Type B pancreatic cell (in vitro differentiated cells): Measurements from ENCODE around the gene PGAM4. TPM values are rescaled to one million over a fixed set of nuclear protein-coding genes. Genes with fewer than 3 reads are reported as not detected.
A peak's percentile ranks its signal among the peaks of the same experiment; 100 is the strongest.
"Not testable (repeated sequence)": the region's sequence is repeated elsewhere in the genome, so short reads cannot be mapped to it uniquely, and the experiment has no call there.

ENCODE experiments used
- DNase-seq: peaks from one replicate; pipeline ENCODE4 v3.0.0; 2021; ENCODE audit warnings: mixed read lengths; ENCODE audit not compliant: unreplicated experiment; ENCODE audit errors: extremely low spot score
- H3K27ac Mint-ChIP-seq: 2 replicates; pipeline ENCODE4 v1.8.0; 2021; ENCODE audit warnings: mild to moderate bottlenecking, mixed read lengths
- H3K27me3 Mint-ChIP-seq: 2 replicates; pipeline ENCODE4 v1.8.0; 2021; ENCODE audit warnings: mixed read lengths
- H3K36me3 Mint-ChIP-seq: 2 replicates; pipeline ENCODE4 v1.8.0; 2021; ENCODE audit warnings: mixed read lengths
- H3K4me1 Mint-ChIP-seq: one replicate; pipeline ENCODE4 v1.8.0; 2021; ENCODE audit warnings: mixed read lengths; ENCODE audit not compliant: unreplicated experiment
- H3K4me3 Mint-ChIP-seq: 2 replicates; pipeline ENCODE4 v1.8.0; 2021; ENCODE audit warnings: mild to moderate bottlenecking, mixed read lengths
- H3K9me3 Mint-ChIP-seq: 2 replicates; pipeline ENCODE4 v1.8.0; 2021; ENCODE audit warnings: mixed read lengths
- total RNA-seq: library from RNA; stranded (reverse); gene quantifications from 2 replicates; pipeline ENCODE4 v1.2.1, GENCODE V29; 2021; ENCODE audit warnings: low replicate concordance
- TF ChIP-seq, protein P1 (sequence below): fragments of 200-600 bp; sonication (generic); conservative IDR thresholded peaks from 2 replicates; pipeline ENCODE4 v1.5.0; 2021; ENCODE audit warnings: antibody characterized with exemption, mild to moderate bottlenecking

The PGAM4 gene
- total RNA-seq, 1 donor from 2014 or later: not detected

DNA sequence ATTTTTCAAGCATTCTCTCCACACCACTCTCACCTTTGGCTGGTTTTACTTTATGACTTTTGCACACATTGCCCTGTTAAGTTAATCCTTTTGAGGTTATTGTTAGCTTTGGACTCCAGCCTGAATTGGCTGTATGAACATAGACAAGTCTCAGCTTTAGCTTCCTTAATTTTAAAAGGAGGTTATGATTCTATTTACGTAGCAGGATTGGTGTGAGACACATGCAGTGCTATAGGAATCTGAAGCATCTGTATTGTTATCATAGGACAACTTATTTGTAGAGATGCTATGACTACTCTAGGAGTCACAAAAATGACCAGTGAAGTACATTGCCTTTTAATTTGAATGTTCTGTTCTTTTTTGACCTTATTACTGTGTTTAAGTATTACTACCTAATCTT, 15.7 kb downstream of the PGAM4 start:
- Mint-ChIP-seq H3K27ac (no peak overlapping the region), H3K9me3 (no peaks in the 10 kb centered on the region), H3K4me1 (no peaks in the 10 kb centered on the region), H3K27me3 (no peaks in the 10 kb centered on the region), H3K36me3 (no peaks in the 10 kb centered on the region), H3K4me3 (no peak overlapping the region)
- no peak for DNase-seq
- TF ChIP-seq, protein P1, sequence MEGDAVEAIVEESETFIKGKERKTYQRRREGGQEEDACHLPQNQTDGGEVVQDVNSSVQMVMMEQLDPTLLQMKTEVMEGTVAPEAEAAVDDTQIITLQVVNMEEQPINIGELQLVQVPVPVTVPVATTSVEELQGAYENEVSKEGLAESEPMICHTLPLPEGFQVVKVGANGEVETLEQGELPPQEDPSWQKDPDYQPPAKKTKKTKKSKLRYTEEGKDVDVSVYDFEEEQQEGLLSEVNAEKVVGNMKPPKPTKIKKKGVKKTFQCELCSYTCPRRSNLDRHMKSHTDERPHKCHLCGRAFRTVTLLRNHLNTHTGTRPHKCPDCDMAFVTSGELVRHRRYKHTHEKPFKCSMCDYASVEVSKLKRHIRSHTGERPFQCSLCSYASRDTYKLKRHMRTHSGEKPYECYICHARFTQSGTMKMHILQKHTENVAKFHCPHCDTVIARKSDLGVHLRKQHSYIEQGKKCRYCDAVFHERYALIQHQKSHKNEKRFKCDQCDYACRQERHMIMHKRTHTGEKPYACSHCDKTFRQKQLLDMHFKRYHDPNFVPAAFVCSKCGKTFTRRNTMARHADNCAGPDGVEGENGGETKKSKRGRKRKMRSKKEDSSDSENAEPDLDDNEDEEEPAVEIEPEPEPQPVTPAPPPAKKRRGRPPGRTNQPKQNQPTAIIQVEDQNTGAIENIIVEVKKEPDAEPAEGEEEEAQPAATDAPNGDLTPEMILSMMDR: no peak

DNA sequence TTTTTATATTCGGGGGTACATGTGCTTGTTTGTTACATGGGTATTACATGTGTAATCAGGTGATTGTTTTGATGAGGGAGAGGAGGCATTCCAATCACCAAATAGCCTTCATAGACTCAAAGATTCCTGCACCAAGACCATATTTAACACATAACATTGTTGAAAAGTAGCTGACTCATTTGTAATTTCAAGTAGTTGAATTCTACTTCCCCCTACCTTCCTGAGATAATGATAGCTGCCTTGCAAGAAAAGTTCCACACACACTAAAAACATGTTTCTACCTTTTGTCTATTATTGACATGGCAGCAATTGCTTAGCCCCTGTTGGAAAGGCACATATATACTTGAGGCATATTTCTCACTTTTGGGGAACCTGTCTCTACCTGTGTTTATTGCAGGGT, 16.1 kb downstream of the PGAM4 start:
- Mint-ChIP-seq H3K4me1 (no peaks in the 10 kb centered on the region), H3K4me3 (no peak overlapping the region), H3K36me3 (no peaks in the 10 kb centered on the region), H3K27ac (no peak overlapping the region), H3K9me3 (no peaks in the 10 kb centered on the region), H3K27me3 (no peaks in the 10 kb centered on the region)
- no peak for DNase-seq
- TF ChIP-seq, protein P1: no peak

DNA sequence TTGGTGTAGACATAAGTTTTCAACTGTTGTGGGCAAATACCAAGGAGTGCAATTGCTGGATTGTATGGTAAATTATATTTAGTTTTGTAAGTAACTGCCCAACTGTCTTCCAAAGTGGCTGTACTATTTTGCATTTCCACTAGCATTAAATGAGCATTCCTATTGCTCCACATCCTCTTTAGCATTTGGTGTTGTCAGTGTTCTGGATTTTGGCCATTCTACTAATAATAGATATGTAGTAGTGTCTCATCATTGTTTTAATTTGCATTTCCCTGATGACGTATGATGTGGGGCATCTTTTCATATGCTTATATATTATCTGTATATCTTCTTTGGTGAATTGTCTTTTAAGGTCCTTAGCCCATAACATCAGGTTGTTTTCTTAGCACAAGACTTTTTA, 17.3 kb downstream of the PGAM4 start:
- no peak for DNase-seq
- no peaks in the 10 kb centered on the region for H3K4me1 Mint-ChIP-seq
- no peak overlapping the region for H3K27ac Mint-ChIP-seq
- H3K36me3 Mint-ChIP-seq: peaks cover under 1% of the 10 kb centered on the region
- H3K27me3 Mint-ChIP-seq: no peaks in the 10 kb centered on the region
- H3K9me3 Mint-ChIP-seq: no peaks in the 10 kb centered on the region
- TF ChIP-seq, protein P1: no peak
- no peak overlapping the region for H3K4me3 Mint-ChIP-seq

DNA sequence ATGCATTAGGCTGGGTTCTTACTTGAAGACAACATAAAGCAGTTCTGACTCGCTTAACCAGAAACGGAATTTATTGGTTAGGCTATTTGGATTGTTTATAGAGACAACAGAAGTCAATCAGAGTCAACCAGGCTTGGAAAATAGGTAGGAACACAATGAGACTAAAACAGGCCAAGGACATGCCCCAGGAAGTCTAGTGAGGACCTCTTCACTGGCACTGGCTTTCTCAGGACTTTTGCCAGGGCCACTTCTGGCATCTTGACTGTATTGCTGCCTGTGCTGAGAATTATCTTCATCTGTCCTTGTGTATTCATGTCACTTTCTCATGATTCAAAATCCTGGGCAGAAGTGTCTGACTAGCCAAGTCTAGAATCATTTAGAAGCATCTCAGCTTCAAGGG, 19.6 kb downstream of the PGAM4 start:
- H3K4me3 Mint-ChIP-seq: no peak overlapping the region
- DNase-seq: no peak
- no peaks in the 10 kb centered on the region for H3K9me3 Mint-ChIP-seq
- H3K27me3 Mint-ChIP-seq: no peaks in the 10 kb centered on the region
- no peaks in the 10 kb centered on the region for H3K4me1 Mint-ChIP-seq
- TF ChIP-seq, protein P1: no peak
- no peak overlapping the region for H3K27ac Mint-ChIP-seq
- H3K36me3 Mint-ChIP-seq: peaks cover 4% of the 10 kb centered on the region

DNA sequence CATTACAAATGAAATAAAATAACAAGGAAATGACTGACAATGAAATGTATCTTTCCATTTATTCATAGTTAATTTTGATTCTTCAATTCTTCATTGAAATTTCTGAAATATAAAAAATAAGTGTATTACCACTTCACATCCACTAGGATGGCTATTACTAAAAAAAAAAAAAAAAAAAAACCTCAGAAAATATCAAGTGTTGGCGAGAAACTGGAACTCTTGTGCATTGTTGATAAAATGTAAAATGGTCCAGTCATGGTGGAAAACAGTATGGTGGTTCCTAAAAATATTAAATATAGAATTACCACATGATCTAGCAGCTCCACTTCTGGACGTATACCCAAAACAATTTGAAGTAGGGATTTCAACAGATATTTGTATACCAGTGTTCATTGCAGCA, 22.9 kb downstream of the PGAM4 start:
- Mint-ChIP-seq H3K4me3 (no peak overlapping the region), H3K9me3 (no peaks in the 10 kb centered on the region), H3K27me3 (no peaks in the 10 kb centered on the region), H3K27ac (no peak overlapping the region), H3K36me3 (peaks cover 4% of the 10 kb centered on the region), H3K4me1 (no peaks in the 10 kb centered on the region)
- TF ChIP-seq, protein P1: peak; percentile 61
- no peak for DNase-seq

DNA sequence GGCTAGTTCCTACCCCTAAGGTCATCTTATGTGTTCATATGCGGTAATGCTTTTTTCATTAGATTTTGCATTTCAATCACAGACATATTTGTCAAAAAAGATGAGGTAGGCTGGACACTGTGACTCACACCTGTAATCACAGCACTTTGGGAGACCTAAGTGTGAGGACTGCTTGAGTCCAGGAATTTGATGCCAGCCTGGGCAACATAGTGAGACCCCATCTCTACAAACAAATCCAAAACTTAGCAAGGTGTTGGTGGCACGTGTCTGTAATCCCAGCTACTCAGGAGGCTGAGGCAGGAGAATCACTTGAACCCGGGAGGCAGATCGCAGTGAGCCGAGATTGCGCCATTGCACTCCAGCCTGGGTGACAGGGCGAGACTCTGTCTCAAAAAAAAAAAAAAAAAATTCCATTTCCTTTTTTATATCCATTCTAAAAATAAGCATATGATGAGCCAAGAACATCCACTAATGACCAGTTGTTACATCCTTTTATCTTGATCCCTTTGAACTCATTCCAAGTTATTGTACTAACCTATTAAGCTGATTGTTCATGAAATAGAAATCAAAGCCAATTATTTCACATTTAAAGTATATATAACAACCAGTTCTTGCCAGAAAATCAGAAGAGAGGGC, 23.4 kb downstream of the PGAM4 start:
- H3K36me3 Mint-ChIP-seq: peaks cover 4% of the 10 kb centered on the region
- no peaks in the 10 kb centered on the region for H3K9me3 Mint-ChIP-seq
- H3K4me1 Mint-ChIP-seq: no peaks in the 10 kb centered on the region
- TF ChIP-seq, protein P1: no peak
- H3K4me3 Mint-ChIP-seq: no peak overlapping the region
- H3K27me3 Mint-ChIP-seq: no peaks in the 10 kb centered on the region
- H3K27ac Mint-ChIP-seq: no peak overlapping the region
- no peak for DNase-seq

DNA sequence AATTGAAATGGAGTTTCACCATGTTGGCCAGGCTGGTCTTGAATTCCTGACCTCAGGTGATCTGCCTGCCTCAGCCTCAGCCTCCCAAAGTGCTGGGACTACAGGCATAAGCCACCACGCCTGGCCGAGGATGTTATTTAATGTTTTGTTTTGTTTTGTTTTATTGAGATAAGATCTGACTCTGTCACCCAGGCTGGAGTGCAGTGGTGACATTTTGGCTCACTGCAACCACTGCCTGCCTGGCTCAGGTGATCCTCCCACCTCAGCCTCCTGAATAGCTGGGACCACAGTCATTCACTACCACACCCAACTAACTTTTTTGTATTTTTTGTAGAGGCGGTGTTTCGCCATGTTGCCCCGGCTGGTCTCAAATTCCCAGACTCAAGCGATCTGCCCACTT, 24.4 kb downstream of the PGAM4 start:
- H3K27ac Mint-ChIP-seq, DNase-seq, H3K4me3 Mint-ChIP-seq, H3K36me3 Mint-ChIP-seq, H3K27me3 Mint-ChIP-seq, H3K4me1 Mint-ChIP-seq, H3K9me3 Mint-ChIP-seq: not testable (repeated sequence)
